GM23248 (cell line): Measurements from ENCODE around the gene ODAD4. TPM values are rescaled to one million over a fixed set of nuclear protein-coding genes. Genes with fewer than 3 reads are reported as not detected.

Experiments
- DNase-seq: peaks from one replicate; pipeline ENCODE4 v3.0.0-alpha.2; 2015
- H2AFZ ChIP-seq: fragments of 200-600 bp; sonication (generic); 2 replicates; pipeline ENCODE4 v1.6.1; 2016; ENCODE audit warnings: antibody characterized with exemption
- H3F3A ChIP-seq: fragments of 200-600 bp; sonication (generic); 2 replicates; pipeline ENCODE4 v1.6.1; 2016; ENCODE audit warnings: mild to moderate bottlenecking, antibody characterized with exemption, mixed run types; ENCODE audit not compliant: insufficient read depth
- H3K27ac ChIP-seq: fragments of 200-600 bp; sonication (generic); 2 replicates; pipeline ENCODE4 v1.5.1; 2016; ENCODE audit warnings: mild to moderate bottlenecking
- H3K27me3 ChIP-seq: fragments of 200-600 bp; sonication (generic); replicated peaks from 2 replicates; pipeline ENCODE4 v1.6.1; 2016; ENCODE audit warnings: mild to moderate bottlenecking; ENCODE audit not compliant: insufficient read depth
- H3K36me3 ChIP-seq: fragments of 200-600 bp; sonication (generic); 2 replicates; pipeline ENCODE4 v1.6.1; 2016; ENCODE audit warnings: low read depth, mild to moderate bottlenecking
- H3K4me1 ChIP-seq: fragments of 200-600 bp; sonication (generic); 2 replicates; pipeline ENCODE4 v1.6.1; 2016; ENCODE audit warnings: mild to moderate bottlenecking; ENCODE audit not compliant: insufficient read depth
- H3K4me2 ChIP-seq: fragments of 200-600 bp; sonication (generic); one replicate; pipeline ENCODE4 v1.6.1; 2016; ENCODE audit warnings: mild to moderate bottlenecking; ENCODE audit not compliant: unreplicated experiment
- H3K4me3 ChIP-seq: fragments of 200-600 bp; sonication (generic); 2 replicates; pipeline ENCODE4 v1.5.1; 2016; ENCODE audit warnings: mild to moderate bottlenecking
- H3K79me2 ChIP-seq: fragments of 200-600 bp; sonication (generic); 2 replicates; pipeline ENCODE4 v1.6.1; 2016; ENCODE audit warnings: mild to moderate bottlenecking; ENCODE audit not compliant: insufficient read depth
- H3K9ac ChIP-seq: fragments of 200-600 bp; sonication (generic); 2 replicates; pipeline ENCODE4 v1.6.1; 2016; ENCODE audit warnings: mild to moderate bottlenecking
- H3K9me2 ChIP-seq: fragments of 200-600 bp; sonication (generic); 2 replicates; pipeline ENCODE4 v1.6.1; 2016; ENCODE audit warnings: mixed run types, mild to moderate bottlenecking, moderate library complexity; ENCODE audit not compliant: insufficient read depth
- H3K9me3 ChIP-seq: fragments of 200-600 bp; sonication (generic); one replicate; pipeline ENCODE4 v1.6.1; 2017; ENCODE audit warnings: low read depth
- H4K20me1 ChIP-seq: fragments of 200-600 bp; sonication (generic); 2 replicates; pipeline ENCODE4 v1.6.0; 2016; ENCODE audit not compliant: insufficient read depth
- EZH2 ChIP-seq: fragments of 200-600 bp; sonication (generic); IDR thresholded peaks from 2 replicates; pipeline ENCODE4 v1.6.1; 2018; ENCODE audit warnings: antibody characterized with exemption, mild to moderate bottlenecking; ENCODE audit not compliant: insufficient read depth, poor library complexity, severe bottlenecking
- EZH2phosphoT487 ChIP-seq: fragments of 200-600 bp; sonication (generic); IDR thresholded peaks from 2 replicates; pipeline ENCODE4 v1.6.1; 2018; ENCODE audit warnings: antibody characterized with exemption, moderate library complexity, mild to moderate bottlenecking, low read depth; ENCODE audit not compliant: insufficient read depth
- WGBS, 2 experiments: methylation state at CpG; one replicate each; pipeline ENCODE4 v1.1.6; 2015 to 2017; ENCODE audit warnings: low lambda C conversion rate in 2 of 2, low coverage in 1 of 2; ENCODE audit errors: missing lambda C conversion rate in 2 of 2; 5-methylcytosine and 5-hydroxymethylcytosine counted together
- in situ Hi-C: fragments of 300-500 bp; cut with MboI; formaldehyde crosslinking; loops from 2 replicates; pipeline ENCODE4 v1.15.0; 2020
- polyA plus RNA-seq: library from polyadenylated mRNA; unstranded; fragments of >200 nt; fragmentation: Nextera tagmentation; extraction: Ambion mirVana; gene quantifications from 2 replicates; pipeline ENCODE4 v1.2.1, GENCODE V29; 2016
- total RNA-seq: library from RNA; depleted of rRNA; stranded (reverse); fragments of >200 nt; shearing (Covaris generic); gene quantifications from 2 replicates; pipeline ENCODE4 v1.2.3, GENCODE V29; 2014

The ODAD4 gene
- total and polyA plus RNA-seq, 2 experiments from 2014 or later, result 0.54 to 1.4 TPM

GRCh38 chr17:41941168-41941567, 10.8 kb downstream of the ODAD4 start:
- Histone ChIP-seq H4K20me1 (no peaks in the 10 kb centered on the region), H3K36me3 (no peaks in the 10 kb centered on the region), H3K27me3 (no peaks in the 10 kb centered on the region), H3F3A (no peaks in the 10 kb centered on the region), H3K4me3 (no peak overlapping the region), H2AFZ (no peak overlapping the region), H3K4me2 (no peak overlapping the region), H3K9ac (no peak overlapping the region), H3K4me1 (no peaks in the 10 kb centered on the region), H3K9me2 (no peaks in the 10 kb centered on the region), H3K27ac (no peak overlapping the region), H3K79me2 (no peaks in the 10 kb centered on the region), H3K9me3 (no peaks in the 10 kb centered on the region)
- no peak for DNase-seq
- TF ChIP-seq EZH2, result no peak
- TF ChIP-seq EZH2phosphoT487, result no peak
- 84 to 90% methylated on average over 5 of the region's 5 CpGs for WGBS, 2 experiments
- in situ Hi-C loops, result no loop called here

GRCh38 chr17:41942626-41943373, 12.4 kb downstream of the ODAD4 start:
- Histone ChIP-seq H4K20me1 (no peaks in the 10 kb centered on the region), H3K4me1 (no peaks in the 10 kb centered on the region), H3K79me2 (no peaks in the 10 kb centered on the region), H3K9me2 (no peaks in the 10 kb centered on the region), H3F3A (no peaks in the 10 kb centered on the region), H2AFZ (no peak overlapping the region), H3K9me3 (no peaks in the 10 kb centered on the region), H3K4me3 (no peak overlapping the region), H3K4me2 (no peak overlapping the region), H3K27ac (no peak overlapping the region), H3K36me3 (no peaks in the 10 kb centered on the region), H3K9ac (no peak overlapping the region), H3K27me3 (no peaks in the 10 kb centered on the region)
- DNase-seq, result no peak
- TF ChIP-seq EZH2 (no peak), EZH2phosphoT487 (no peak)
- WGBS, 2 experiments, result 96 to 97% methylated on average over 8 of the region's 8 CpGs
- in situ Hi-C loops, result no loop called here

DNA sequence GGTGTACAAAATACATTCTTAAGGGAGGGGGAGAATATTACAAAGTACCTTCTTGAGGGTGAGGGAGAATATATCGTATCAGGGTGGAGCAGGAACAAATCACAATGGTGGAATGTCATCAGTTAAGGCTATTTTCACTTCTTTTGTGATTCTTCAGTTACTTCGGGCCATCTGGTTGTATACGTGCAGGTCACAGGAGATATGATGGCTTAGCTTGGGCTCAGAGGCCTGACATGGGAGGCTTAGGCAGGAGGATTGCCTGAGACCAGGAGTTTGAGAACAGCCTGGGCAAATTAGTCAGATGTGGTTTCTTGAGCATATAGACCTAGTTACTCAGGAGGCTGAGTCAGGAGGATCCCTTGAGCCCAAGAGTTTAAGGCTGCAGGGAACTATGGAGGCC, 13.1 kb downstream of the ODAD4 start:
- no peak overlapping the region for H2AFZ ChIP-seq
- H3K4me1 ChIP-seq, result no peaks in the 10 kb centered on the region
- H4K20me1 ChIP-seq, result no peaks in the 10 kb centered on the region
- no peaks in the 10 kb centered on the region for H3F3A ChIP-seq
- TF ChIP-seq EZH2 (no peak), EZH2phosphoT487 (no peak)
- H3K4me3 ChIP-seq, result no peak overlapping the region
- in situ Hi-C loops, result no loop called here
- no peaks in the 10 kb centered on the region for H3K36me3 ChIP-seq
- no peaks in the 10 kb centered on the region for H3K9me2 ChIP-seq
- H3K9ac ChIP-seq, result no peak overlapping the region
- no peaks in the 10 kb centered on the region for H3K27me3 ChIP-seq
- no peak overlapping the region for H3K27ac ChIP-seq
- 98 to 99% methylated on average over 3 of the region's 3 CpGs for WGBS, 2 experiments
- no peak overlapping the region for H3K4me2 ChIP-seq
- no peaks in the 10 kb centered on the region for H3K79me2 ChIP-seq
- H3K9me3 ChIP-seq, result no peaks in the 10 kb centered on the region
- DNase-seq, result no peak

DNA sequence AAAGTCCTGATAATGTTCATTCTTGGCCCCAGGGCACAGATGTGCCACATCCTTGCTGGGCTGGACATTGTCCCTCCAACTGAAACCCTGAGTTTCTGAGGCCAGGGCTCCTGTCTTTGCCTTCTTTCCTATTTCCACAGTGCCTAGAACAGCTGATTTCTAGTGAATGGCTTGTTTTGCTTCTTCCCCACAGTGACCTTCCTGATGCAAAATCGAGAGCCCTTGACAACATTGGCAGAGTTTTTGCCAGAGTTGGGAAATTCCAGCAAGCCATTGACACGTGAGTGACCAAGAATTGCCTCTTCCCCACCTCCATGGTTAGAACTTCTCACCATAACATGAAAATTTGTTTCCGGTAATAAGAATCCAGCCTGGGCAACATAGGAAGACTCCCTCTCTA, 14.5 kb downstream of the ODAD4 start:
- Histone ChIP-seq H3K9me3 (no peaks in the 10 kb centered on the region), H3K27ac (no peak overlapping the region), H3K4me2 (no peak overlapping the region), H3K4me3 (no peak overlapping the region), H3K9ac (no peak overlapping the region), H3K9me2 (no peaks in the 10 kb centered on the region), H4K20me1 (no peaks in the 10 kb centered on the region), H3K79me2 (no peaks in the 10 kb centered on the region), H3K4me1 (no peaks in the 10 kb centered on the region), H3K36me3 (no peaks in the 10 kb centered on the region), H2AFZ (no peak overlapping the region), H3F3A (no peaks in the 10 kb centered on the region), H3K27me3 (no peaks in the 10 kb centered on the region)
- in situ Hi-C loops, result no loop called here
- TF ChIP-seq EZH2phosphoT487 (no peak), EZH2 (no peak)
- WGBS, 2 experiments, result 70 to 72% methylated on average over 3 of the region's 3 CpGs
- DNase-seq, result no peak
